H1 (cell line): ENCODE measurements around the gene BAZ1B. TPM values are rescaled to one million over a fixed set of nuclear protein-coding genes. Genes with fewer than 3 reads are reported as not detected.

Experiments
- FOSL1 ChIP-seq: IDR thresholded peaks from 2 replicates; pipeline ENCODE4 v1.6.1; 2011; ENCODE audit warnings: mild to moderate bottlenecking, low read depth, low read length, moderate library complexity; ENCODE audit not compliant: insufficient read depth
- JUND ChIP-seq: IDR thresholded peaks from 2 replicates; pipeline ENCODE4 v1.6.1; 2011; ENCODE audit warnings: mild to moderate bottlenecking, improper control_type of control experiment, low read length
- PHF8 ChIP-seq: fragments of 200-600 bp; sonication (generic); conservative IDR thresholded peaks from 2 replicates; pipeline ENCODE4 v1.7.1; 2012; ENCODE audit warnings: low read depth, mild to moderate bottlenecking, inconsistent platforms, low read length, moderate library complexity
- RNF2 ChIP-seq: fragments of 200-900, 300-1000 bp; sonication (generic); IDR thresholded peaks from 2 replicates; pipeline ENCODE4 v1.7.1; 2016; ENCODE audit warnings: borderline replicate concordance, low read depth, mild to moderate bottlenecking, antibody characterized with exemption, low read length; ENCODE audit not compliant: poor library complexity, severe bottlenecking; ENCODE audit errors: missing control alignments
- SP4 ChIP-seq: IDR thresholded peaks from 2 replicates; pipeline ENCODE4 v1.6.1; 2012; ENCODE audit warnings: low read length, inconsistent platforms
- SRF ChIP-seq: IDR thresholded peaks from 2 replicates; pipeline ENCODE4 v1.6.1; 2011; ENCODE audit warnings: mild to moderate bottlenecking, low read depth, low read length, moderate library complexity
- polyA plus RNA-seq, 7 experiments: library from polyadenylated mRNA; depleted of rRNA in 3 of 7; stranded (reverse) in 5 of 7; unstranded in 2 of 7; fragments of >200 nt in 5 of 7; fragments of 200-250 nt in 2 of 7; gene quantifications; 1 replicate in 5 of 7; 2 replicates in 1 of 7; 4 replicates in 1 of 7; pipeline versions ENCODE4 v1.2.1 to v1.2.3, GENCODE V29; 2011 to 2013; ENCODE audit warnings: missing spikeins in 2 of 7, mixed read lengths in 2 of 7
- total RNA-seq: library from RNA; stranded (reverse); fragmentation: NEBNext Ultra II Directional; extraction: Animal tissue kit (Norgen Biotek cat#: 25700); gene quantifications from 2 replicates; pipeline ENCODE4 v1.2.1, GENCODE V29; 2021
- TF ChIP-seq, protein P1 (sequence below): IDR thresholded peaks from 2 replicates; pipeline ENCODE4 v1.6.1; 2011; ENCODE audit warnings: low read depth, mild to moderate bottlenecking, low read length; ENCODE audit not compliant: insufficient read depth

BAZ1B gene
- total and polyA plus RNA-seq, 2 of the 8 experiments (the other 6 are each of a cell fraction or from before 2014, with no cell fraction given): 21.0 to 86.8 TPM

DNA sequence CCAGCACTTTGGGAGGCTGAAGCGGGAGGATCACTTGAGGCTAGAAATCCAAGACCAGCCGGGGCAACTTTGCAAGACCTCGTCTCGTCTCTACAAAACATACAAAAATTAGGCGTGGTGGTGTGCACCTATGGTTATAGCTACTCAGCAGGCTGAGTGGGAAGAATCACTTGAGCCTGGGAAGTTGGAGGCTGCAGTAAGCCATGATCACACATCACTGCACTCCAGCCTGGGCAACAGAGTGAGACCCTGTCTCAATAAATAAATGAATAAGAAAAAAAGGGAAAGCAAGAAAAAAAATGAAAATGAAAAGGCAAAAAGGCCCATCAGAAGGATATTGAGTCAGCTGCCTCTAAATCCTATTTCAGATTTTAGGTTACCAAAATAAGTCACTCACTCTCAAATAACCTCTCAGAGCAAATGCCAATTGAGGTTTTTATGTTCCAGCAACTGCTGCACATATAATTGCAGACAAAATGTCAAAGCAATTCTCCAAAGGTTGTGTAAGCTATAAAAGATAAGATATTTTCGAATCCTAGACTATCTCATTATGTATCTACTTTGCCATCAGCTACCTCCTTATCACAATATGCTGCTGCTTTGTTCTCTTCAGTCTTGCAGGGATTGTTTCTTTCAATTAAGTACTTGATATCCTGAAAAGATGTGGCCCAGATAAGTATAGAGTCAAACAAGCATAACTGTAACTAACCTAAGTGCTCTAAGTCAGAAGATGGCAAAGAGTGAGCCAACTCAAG is 4.7 kb downstream of the BAZ1B start (continued):
- TF ChIP-seq, protein P1, sequence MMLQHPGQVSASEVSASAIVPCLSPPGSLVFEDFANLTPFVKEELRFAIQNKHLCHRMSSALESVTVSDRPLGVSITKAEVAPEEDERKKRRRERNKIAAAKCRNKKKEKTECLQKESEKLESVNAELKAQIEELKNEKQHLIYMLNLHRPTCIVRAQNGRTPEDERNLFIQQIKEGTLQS: no peak
- TF ChIP-seq RNF2 (no peak), PHF8 (no peak), JUND (no peak), SRF (no peak), SP4 (no peak), FOSL1 (no peak)
